Activated naive CD8-positive, alpha-beta T cell treated with anti-CD3 and anti-CD28 coated beads, Interleukin-2, amount 50 U/mL, for 24 hours (primary cell): Measurements from ENCODE around the gene USP46.

ENCODE experiments used
- ATAC-seq: fragments of 150-1000 bp; cut with Tn5 transposase; one replicate; pipeline ENCODE4 v1.10.0; 2021
- DNase-seq: peaks from one replicate; pipeline ENCODE4 v3.0.0; 2021
- H3K27ac Mint-ChIP-seq: one replicate; pipeline ENCODE4 v1.8.0; 2021; ENCODE audit warnings: mild to moderate bottlenecking, mixed read lengths
- H3K27me3 Mint-ChIP-seq: one replicate; pipeline ENCODE4 v1.8.0; 2021; ENCODE audit warnings: mixed read lengths
- H3K36me3 Mint-ChIP-seq: one replicate; pipeline ENCODE4 v1.8.0; 2021; ENCODE audit warnings: low read depth, mixed read lengths
- H3K4me1 Mint-ChIP-seq: one replicate; pipeline ENCODE4 v1.8.0; 2021; ENCODE audit warnings: mixed read lengths
- H3K4me3 Mint-ChIP-seq: one replicate; pipeline ENCODE4 v1.8.0; 2021; ENCODE audit warnings: mild to moderate bottlenecking, moderate library complexity, mixed read lengths
- H3K9me3 Mint-ChIP-seq: one replicate; pipeline ENCODE4 v1.8.0; 2021; ENCODE audit warnings: mixed read lengths

The USP46 gene

DNA sequence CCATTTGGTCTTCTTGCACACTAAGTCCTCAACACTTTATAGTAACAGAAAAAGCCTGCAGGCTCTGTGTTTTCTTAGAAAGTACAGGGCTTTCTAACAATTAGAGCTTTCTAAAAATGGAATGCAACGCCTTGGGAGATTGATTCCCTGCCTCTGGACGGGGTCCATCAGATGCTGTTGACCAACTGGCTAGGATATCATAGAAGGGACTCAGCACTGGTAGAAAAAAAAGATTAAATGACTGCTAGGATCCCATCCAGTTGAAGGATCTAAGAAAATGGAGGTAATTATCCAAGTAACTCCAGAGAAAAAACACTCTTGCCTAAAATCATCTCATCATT, 39.5 kb downstream of the USP46 start:
- Mint-ChIP-seq H3K27me3 (peaks cover 2% of the 10 kb centered on the region), H3K9me3 (no peaks in the 10 kb centered on the region), H3K4me3 (no peak overlapping the region), H3K27ac (no peak overlapping the region), H3K4me1 (peaks cover 7% of the 10 kb centered on the region), H3K36me3 (no peaks in the 10 kb centered on the region)
- ATAC-seq (no peak), DNase-seq (no peak)

DNA sequence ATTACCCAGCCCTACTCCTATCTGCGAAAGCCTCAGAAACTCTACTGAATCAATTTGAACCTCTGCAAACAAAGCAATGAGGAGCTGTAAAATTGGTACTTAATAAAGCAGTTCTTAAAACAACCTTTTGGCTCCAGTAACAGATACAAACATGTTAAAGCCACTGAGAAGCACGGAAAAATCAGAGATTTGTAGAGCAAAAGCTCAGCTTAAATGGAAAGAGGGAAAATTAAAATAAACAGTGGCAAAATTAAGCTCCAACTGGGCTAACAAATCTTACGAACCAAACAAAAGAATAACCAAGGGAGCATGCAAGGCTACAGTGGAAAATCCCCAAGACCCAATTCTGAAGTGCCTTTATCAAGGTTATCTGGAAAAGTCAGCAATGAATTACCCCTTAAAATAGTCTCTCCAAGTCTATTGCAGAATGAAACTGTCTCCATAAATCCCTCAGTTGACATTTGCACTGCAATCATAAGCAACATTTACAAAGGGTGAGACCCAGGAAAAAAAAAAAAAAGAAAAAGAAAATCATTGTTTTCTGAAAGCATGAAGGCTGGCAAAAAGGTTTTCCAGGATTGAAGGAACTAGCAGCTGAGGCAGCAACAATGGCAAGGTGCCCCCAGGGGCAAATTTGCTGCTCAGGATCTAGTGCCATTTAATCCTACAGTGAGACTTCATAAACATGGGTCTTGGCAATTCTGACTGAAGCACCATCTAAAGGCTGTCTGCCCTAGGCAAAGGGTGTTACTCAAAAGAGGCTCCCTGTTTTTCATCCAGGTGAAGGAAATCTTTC, 40.1 kb downstream of the USP46 start:
- H3K27me3 Mint-ChIP-seq, result peaks cover 2% of the 10 kb centered on the region
- H3K4me3 Mint-ChIP-seq, result no peak overlapping the region
- H3K27ac Mint-ChIP-seq, result no peak overlapping the region
- no peaks in the 10 kb centered on the region for H3K9me3 Mint-ChIP-seq
- H3K36me3 Mint-ChIP-seq, result no peaks in the 10 kb centered on the region
- peaks cover 7% of the 10 kb centered on the region for H3K4me1 Mint-ChIP-seq
- ATAC-seq, result no peak
- no peak for DNase-seq

DNA sequence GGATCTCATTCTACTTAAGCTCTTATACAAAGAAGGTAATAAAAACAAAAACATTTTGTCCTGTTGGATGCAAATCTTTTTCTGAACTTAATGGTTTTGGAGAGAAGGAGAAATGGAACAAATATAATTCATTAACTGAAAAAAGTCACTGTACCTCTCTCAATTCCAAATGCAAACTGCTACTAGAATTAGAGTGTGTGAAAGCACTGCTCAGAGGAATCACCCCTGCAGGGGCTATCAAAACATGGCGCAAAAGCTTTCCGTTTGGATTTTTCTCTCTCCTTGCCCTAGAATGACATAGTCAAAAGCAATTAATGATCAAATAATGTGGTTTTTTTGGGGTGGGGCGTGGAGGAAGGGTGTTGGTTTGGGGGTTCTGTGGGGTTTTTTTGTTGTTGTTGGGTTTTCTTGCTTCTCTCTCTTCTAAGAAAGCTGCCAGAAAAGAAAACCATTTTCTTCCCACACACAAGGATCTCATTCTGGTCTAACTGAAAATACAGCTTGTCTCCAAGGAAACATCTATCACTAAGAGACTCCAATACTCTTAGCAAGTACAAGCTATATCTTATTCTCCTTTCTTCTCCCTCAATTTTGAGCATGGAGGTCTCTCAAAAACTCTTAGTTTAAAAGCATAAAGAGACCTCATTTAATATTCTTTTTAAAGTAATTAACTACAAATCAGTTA, 41.6 kb downstream of the USP46 start:
- Mint-ChIP-seq H3K36me3 (peaks cover 1% of the 10 kb centered on the region), H3K4me1 (peaks cover 7% of the 10 kb centered on the region), H3K9me3 (no peaks in the 10 kb centered on the region), H3K27ac (no peak overlapping the region), H3K4me3 (no peak overlapping the region), H3K27me3 (peaks cover 2% of the 10 kb centered on the region)
- ATAC-seq (no peak), DNase-seq (no peak)

DNA sequence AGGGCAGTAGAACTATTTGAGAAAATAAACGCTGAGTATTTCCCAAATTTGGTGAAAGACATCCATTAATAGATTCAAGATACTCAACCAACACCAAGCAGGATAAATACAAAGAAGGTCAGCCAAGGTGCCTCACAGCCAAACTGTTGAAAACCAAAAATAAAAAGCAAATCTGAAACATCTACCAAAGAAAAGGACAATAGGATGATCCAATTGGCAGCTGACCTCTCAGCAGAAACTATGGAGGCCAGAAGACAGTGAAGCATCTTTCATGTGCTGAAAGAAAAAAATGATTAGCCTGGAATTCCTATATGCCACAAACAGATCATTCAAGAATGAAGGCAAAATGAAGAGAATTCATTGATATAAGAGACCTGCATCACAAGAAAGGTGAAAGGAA, 44.9 kb downstream of the USP46 start:
- ATAC-seq, result no peak
- Mint-ChIP-seq H3K9me3 (peaks cover 12% of the 10 kb centered on the region), H3K4me3 (no peak overlapping the region), H3K27ac (no peak overlapping the region), H3K36me3 (peaks cover 14% of the 10 kb centered on the region), H3K27me3 (peaks cover 2% of the 10 kb centered on the region), H3K4me1 (peaks cover 7% of the 10 kb centered on the region)
- no peak for DNase-seq

DNA sequence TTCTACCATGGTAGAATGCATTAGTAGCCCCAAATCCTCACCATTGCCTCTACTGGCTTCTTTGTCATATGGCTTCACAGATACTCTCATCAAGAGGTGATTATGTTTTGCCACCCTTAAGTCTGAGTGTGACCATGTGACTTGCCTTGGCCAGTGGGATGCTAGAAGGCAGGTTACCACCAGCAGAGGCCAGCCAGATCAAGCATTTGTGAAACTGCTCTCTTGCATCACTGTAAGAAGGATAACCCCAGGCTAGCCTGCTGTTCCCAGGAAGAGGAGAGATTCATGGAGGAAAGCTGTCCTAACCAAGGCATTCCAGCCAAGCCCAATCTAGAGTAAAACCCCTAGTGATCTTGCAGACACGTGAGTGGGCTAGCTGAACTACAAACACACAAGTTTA, 46.8 kb downstream of the USP46 start:
- Mint-ChIP-seq H3K27ac (no peak overlapping the region), H3K4me3 (no peak overlapping the region), H3K27me3 (no peaks in the 10 kb centered on the region), H3K9me3 (peaks cover 12% of the 10 kb centered on the region), H3K4me1 (peaks cover 3% of the 10 kb centered on the region), H3K36me3 (peaks cover 14% of the 10 kb centered on the region)
- ATAC-seq (no peak), DNase-seq (no peak)

DNA sequence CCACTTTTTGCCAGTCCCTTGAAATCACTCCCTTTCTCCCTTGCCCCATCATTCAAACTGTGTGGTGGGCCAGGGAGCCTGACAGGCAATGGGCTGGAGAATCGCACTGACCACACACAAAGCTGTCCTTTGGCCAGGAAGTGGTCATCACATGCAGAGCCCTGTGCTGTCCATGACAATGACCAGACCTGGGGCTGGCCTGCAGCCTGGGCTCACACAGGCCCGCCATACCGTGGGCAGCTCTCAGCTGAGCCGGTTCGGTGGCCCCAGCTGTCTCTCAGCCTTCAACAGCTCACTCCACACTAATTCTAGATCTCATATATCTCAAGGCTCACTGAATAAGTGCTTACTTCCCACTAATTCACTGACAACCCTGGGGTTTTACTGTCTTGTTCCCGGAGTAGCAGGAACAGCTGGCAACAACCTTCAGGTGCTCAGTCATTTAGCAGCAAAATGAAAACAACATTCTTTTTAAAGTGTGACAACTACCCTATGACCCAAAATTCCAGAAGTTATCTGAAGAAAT, 48.0 kb downstream of the USP46 start:
- peaks cover 18% of the 10 kb centered on the region for H3K9me3 Mint-ChIP-seq
- ATAC-seq, result no peak
- no peaks in the 10 kb centered on the region for H3K4me1 Mint-ChIP-seq
- DNase-seq, result no peak
- H3K36me3 Mint-ChIP-seq, result peaks cover 18% of the 10 kb centered on the region
- no peak overlapping the region for H3K4me3 Mint-ChIP-seq
- no peak overlapping the region for H3K27ac Mint-ChIP-seq
- H3K27me3 Mint-ChIP-seq, result no peaks in the 10 kb centered on the region

DNA sequence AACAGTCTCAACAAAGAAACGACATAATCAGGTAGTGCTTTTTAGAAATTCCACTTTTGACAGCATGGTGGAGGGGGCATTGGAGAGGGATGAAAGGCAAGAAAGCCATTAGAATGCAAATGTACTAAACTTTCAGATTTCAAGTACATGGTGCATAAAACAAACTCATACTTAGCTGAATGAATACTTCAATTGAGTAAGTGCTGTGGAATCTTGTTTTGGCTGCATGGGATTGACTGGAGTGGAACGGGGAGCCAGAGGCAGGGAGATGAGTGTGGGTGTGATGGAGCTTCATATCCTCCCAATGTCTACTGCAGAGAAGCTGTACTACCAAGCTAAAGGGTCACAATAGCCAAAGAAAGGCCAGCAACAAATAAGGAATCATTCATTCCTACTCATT, 52.4 kb downstream of the USP46 start:
- Mint-ChIP-seq H3K9me3 (peaks cover 15% of the 10 kb centered on the region), H3K4me3 (no peak overlapping the region), H3K4me1 (no peaks in the 10 kb centered on the region), H3K36me3 (peaks cover 17% of the 10 kb centered on the region), H3K27ac (no peak overlapping the region), H3K27me3 (no peaks in the 10 kb centered on the region)
- DNase-seq (no peak), ATAC-seq (no peak)

DNA sequence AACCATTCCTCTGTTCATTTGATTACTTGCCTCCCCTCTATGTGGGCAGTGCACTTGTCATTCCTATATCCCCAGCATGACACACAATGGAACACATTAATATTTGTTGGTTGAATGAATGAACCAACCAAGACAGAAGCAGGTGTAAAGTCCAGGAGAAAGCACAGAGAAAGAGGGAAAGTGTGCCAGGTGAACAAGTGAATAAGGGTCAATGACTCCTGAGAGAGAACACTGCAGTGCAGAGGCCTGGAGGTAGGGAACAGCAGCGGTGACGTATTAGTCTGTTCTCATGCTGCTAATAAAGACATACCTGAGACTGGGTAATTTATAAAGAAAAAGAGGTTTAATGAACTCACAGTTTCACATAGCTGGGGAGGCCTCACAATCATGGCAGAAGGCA, 53.1 kb downstream of the USP46 start:
- Mint-ChIP-seq H3K4me1 (no peaks in the 10 kb centered on the region), H3K27ac (no peak overlapping the region), H3K36me3 (peaks cover 17% of the 10 kb centered on the region), H3K9me3 (peaks cover 15% of the 10 kb centered on the region), H3K27me3 (no peaks in the 10 kb centered on the region), H3K4me3 (no peak overlapping the region)
- DNase-seq (no peak), ATAC-seq (no peak)

DNA sequence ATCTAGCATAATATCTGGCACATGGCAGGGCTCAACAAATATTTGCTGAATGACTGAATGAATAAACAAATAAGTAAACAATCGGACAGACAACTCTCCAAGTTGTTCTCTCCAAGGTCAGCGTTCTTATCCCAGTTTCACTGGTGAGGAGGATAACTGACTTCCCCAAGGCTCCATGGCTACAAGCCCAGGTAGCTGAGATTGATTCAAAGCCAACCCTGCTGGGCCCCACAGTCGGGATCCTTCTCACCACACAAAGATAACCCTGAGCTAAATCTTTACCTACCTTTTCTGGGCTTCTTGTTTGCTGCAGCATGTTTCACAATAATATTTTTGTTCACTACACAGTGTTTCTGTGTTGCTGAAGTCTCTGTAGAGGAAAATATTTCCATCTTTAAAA, 54.9 kb downstream of the USP46 start:
- Mint-ChIP-seq H3K27ac (no peak overlapping the region), H3K4me3 (no peak overlapping the region), H3K27me3 (no peaks in the 10 kb centered on the region), H3K36me3 (peaks cover 6% of the 10 kb centered on the region), H3K9me3 (peaks cover 5% of the 10 kb centered on the region), H3K4me1 (no peaks in the 10 kb centered on the region)
- ATAC-seq, result no peak
- DNase-seq, result no peak

DNA sequence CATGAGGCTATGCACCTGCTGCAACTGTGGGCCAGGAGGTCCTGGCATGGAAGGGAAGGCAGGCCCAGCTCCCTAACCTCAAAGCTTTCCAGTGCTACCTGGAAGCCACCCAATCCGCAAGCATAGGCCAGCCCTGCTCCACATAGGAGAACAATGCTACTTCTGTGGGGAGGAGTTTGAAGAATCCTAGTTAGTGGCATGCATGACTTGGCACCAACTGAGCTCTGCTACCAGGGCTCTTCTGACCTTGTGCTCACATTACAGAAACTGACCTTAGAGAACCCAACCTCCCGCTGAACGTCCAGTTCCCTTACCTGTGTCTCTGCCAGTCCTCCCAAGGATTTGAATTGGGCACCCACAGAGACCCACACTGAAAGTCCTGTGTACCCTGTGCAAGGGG, 58.8 kb downstream of the USP46 start:
- no peak for DNase-seq
- no peaks in the 10 kb centered on the region for H3K4me1 Mint-ChIP-seq
- peaks cover 4% of the 10 kb centered on the region for H3K36me3 Mint-ChIP-seq

DNA sequence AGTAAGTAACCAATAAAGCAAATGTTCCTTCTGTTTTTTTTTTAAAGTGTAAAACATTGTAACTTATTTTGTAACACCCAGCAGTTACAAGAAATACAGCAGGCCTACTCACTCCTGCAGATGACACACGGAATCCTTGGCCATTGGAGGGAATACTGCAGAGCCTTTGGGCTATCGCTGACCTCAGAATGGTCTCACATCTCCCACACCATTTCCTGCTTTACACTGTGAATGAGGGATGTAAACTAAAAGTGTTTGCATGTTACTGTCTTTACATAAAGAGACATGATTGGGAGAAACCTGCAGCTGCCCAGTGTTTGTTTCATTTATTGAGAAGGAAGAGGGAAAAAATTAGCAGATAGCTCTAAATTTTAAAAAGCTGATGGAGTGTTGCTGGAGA, 64.1 kb downstream of the USP46 start:
- Mint-ChIP-seq H3K9me3 (no peaks in the 10 kb centered on the region), H3K27ac (no peak overlapping the region), H3K27me3 (no peaks in the 10 kb centered on the region), H3K4me1 (no peaks in the 10 kb centered on the region), H3K4me3 (no peak overlapping the region), H3K36me3 (peaks cover 4% of the 10 kb centered on the region)
- DNase-seq (no peak), ATAC-seq (no peak)

More for the DNA sequence above, 58.8 kb downstream of the USP46 start:
- Mint-ChIP-seq H3K27ac (no peak overlapping the region), H3K4me3 (no peak overlapping the region), H3K9me3 (no peaks in the 10 kb centered on the region), H3K27me3 (no peaks in the 10 kb centered on the region)
- ATAC-seq, result no peak

DNA sequence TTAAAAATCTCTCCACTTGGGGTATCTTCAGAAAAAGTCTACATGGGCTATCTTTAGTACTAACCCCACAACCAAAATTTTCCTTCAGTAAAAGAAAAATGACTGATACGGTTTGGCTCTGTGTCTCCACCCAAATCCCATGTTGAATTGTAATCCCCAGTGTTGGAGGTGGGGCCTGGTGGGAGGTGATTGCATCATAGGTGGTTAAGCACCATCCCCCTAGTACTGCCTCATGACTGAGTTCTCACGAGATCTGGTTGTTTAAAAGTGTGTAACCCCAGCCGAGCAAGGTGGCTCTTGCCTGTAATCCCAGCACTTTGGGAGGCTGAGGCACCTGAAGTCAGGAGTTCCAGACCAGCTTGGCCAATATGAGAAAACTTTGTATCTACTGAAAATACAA, 66.8 kb downstream of the USP46 start:
- ATAC-seq, result no peak
- Mint-ChIP-seq H3K4me1 (peaks cover 12% of the 10 kb centered on the region), H3K9me3 (no peaks in the 10 kb centered on the region), H3K27ac (no peak overlapping the region), H3K4me3 (no peak overlapping the region), H3K27me3 (no peaks in the 10 kb centered on the region), H3K36me3 (peaks cover 4% of the 10 kb centered on the region)
- DNase-seq, result no peak

DNA sequence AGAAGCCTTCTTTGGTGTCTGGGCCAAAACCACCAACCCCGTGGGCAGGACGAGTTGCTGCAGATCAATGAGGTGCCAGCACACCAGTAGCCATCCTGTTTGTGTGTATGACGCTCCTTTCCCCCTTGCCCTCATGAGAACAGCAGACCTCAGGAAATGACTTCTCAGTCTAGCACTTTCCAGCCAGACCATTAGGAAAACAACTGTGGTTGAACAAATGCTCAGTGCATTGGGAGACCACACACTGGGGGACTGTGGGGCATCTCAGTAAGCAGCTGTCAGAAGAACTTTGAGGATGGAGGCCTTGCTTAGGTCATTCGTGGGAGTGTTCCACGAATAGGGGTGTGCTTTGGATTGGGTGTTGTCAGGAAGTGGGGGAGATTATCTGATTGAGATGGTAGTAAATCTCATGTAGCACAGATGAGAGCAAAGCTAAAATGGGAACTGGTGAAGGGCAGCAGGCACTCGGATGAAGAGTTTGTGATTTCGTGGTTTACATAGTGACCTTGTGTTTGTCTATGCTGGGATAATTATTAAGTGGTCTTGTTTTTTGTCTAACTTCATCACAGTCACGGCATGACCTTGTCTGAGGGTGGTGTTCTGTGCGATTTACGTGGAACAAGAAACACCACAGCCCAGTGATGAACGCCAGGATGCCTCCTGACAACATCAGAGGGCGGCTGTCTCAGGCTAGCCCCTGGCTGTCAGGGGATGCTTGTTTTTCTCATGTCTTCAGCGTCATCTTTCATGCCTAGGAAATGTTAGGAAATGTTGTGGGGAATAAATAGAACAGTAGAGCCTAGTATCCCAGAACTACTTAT, 70.1 kb downstream of the USP46 start:
- H3K9me3 Mint-ChIP-seq, result no peaks in the 10 kb centered on the region
- H3K27me3 Mint-ChIP-seq, result no peaks in the 10 kb centered on the region
- ATAC-seq (peak; percentile 82), DNase-seq (peak; percentile 11)
- peak overlapping the region; percentile 64 for H3K27ac Mint-ChIP-seq
- no peaks in the 10 kb centered on the region for H3K36me3 Mint-ChIP-seq
- peaks cover 15% of the 10 kb centered on the region for H3K4me1 Mint-ChIP-seq
- H3K4me3 Mint-ChIP-seq, result no peak overlapping the region

DNA sequence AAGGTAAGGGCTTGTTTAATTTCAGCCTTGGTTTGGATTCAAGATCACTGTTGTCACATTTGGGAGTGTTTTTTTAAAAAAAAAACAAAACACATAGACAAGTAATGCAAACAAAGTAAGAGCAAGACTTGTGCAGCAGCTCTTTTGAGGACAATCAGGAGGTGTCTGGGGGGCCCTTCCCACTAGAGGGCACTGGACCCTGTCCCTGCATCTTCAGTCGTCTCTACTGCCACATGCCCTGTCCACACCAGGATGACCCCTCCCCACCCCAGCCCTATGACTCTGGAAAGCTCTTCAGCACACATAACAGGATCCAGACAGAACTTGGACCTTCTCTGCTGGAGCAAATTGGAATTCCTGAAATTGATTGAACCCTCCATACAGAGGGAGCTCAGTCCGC, 71.0 kb downstream of the USP46 start:
- no peak for ATAC-seq
- Mint-ChIP-seq H3K36me3 (no peaks in the 10 kb centered on the region), H3K9me3 (no peaks in the 10 kb centered on the region), H3K27me3 (no peaks in the 10 kb centered on the region), H3K27ac (peak overlapping the region; percentile 29), H3K4me3 (no peak overlapping the region), H3K4me1 (peaks cover 15% of the 10 kb centered on the region)
- DNase-seq, result peak; percentile 17

DNA sequence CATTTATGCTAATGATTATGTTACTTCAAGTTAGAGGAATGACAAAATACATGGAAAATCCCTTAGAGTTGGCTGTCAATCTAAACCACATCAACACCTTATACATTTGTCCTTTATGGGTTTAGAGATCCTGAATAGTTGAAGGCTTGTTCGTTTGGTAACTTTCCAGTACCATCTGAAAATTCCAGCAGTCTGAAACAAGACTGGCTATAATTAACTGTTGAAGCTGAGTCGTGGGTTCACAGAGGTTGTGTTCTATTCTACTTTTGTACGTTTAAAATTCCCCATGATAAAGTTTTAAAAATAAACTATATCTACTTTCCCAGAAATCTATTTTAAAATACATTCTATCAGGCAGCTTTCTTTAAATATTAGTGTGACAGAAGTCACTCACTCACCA, 73.0 kb downstream of the USP46 start:
- Mint-ChIP-seq H3K36me3 (no peaks in the 10 kb centered on the region), H3K9me3 (no peaks in the 10 kb centered on the region), H3K27me3 (no peaks in the 10 kb centered on the region), H3K4me3 (no peak overlapping the region), H3K27ac (no peak overlapping the region), H3K4me1 (peaks cover 15% of the 10 kb centered on the region)
- ATAC-seq (no peak), DNase-seq (no peak)
